GM12892 (cell line): ENCODE measurements around the gene PTPN14.

Experiments used
- POLR2A ChIP-seq: IDR thresholded peaks from 2 replicates; pipeline ENCODE4 v1.6.1; 2011; ENCODE audit warnings: low read depth, low read length, control low read depth
- POLR2AphosphoS5 ChIP-seq: IDR thresholded peaks from 2 replicates; pipeline ENCODE4 v1.6.1; 2011; ENCODE audit warnings: low read depth, low read length, control low read depth
- TAF1 ChIP-seq: IDR thresholded peaks from 2 replicates; pipeline ENCODE4 v1.6.1; 2011; ENCODE audit warnings: low read depth, mild to moderate bottlenecking, control low read depth, low read length, borderline replicate concordance

GRCh38 chr1:214569357-214570004 lies 18.1 kb upstream of the PTPN14 start:
- TF ChIP-seq TAF1 (no peak), POLR2AphosphoS5 (no peak), POLR2A (no peak)
